Measurements from ENCODE around the gene PPAT.
A peak's percentile ranks its signal among the peaks of the same experiment; 100 is the strongest.
"Not testable (repeated sequence)": the region's sequence is repeated elsewhere in the genome, so short reads cannot be mapped to it uniquely, and the experiment has no call there.

PPAT gene

GRCh38 chr4:56435140-56435926 is at the start of gene PPAT:
PPAT (minus strand) TSS chr4:56435615; CDS start chr4:56435477, 138 bp downstream.
- peak; percentile 99 for DNase-seq

DNA sequence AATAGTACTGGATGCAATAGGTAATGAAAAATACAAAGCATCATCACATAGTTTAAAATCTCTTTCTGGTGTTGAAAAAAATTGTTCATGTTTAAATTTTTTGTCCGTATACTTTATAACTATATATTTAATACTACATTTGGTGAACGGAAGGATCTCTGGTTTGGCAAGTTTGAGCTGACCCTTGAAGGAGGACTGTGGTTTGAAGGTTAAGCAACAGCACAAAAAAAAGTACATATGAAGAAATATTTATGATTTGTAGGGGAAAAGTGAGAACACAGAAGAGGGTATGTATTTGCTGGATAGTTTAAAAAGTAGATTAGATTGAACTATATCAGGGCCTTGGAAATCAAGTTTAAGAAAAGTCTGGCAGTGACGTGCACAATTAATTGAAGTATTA is 45.3 kb upstream of the PPAT start:
- no peak for DNase-seq

DNA sequence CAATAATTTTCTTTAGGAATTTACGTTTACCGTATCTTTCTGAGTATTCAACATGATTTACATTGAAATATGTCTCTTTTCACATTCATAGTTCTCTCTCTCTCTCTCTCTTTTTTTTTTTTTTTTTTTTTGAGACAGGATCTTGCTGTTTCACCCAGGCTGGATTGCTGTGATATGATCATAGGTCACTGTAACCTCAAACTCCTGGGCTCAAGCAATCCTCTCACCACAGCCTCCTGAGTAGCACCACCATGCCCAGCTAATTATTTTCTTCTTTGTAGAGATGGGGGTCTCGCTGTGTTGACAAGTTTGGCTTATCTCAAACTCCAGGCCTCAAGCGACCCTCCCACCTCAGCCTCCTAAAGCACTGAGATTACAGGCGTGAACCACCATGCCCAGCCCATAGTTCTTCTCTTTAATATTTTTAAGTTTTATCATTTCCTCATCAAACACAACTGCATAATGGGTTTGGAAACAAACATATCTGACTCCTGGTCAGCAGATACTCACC is 41.8 kb upstream of the PPAT start:
- DNase-seq: no peak

DNA sequence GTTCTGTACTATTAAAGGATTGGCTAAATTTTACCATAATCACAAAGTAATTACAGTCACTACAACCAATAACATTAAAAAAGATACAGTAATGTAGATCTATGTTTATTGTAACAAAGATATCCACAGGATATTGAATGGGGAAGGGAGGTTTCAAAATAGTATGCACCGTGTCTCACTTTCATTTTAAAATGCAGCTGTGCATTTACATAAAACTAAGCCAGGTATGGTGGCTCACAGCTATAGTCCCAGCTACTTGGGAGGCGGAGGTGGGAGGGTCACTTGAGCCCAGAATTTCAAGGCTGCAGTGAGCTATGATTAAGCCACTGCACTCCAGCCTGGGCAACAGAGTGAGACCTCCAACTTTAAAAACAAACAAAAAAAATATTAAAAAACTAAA is 40.5 kb upstream of the PPAT start:
- DNase-seq: no peak

DNA sequence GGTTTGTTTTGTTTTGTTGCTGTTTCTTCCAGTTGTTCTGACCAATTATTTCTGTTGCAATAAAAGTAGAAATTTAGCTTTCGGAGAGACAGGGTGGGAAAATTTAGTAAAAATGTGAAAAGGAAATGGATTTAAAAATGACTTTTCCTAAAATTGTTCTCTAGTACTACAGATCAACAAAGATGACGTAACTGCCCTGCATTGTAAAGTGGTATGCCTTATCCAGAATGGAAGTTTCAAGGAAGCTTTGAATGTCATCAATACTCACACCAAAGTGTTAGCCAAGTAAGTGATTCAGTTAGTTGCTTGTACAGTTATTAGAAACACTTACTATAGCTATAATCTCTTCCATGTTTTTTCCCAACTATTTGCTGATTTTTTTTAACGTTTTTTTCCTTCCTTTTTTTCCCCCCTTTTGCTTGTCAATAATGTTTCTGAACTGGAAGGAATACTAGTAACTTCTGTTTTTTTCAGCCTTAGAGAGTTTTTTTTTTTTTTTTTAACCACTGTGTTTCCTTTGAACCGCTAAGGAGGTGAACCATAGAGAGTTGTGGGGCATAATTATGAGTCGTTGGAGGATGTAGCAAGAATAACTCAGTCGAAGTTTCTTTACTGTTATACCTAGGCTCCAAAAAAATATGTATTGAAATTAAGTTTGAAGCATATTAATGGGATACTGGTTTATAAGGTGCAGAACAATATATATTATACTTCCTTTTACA is 34.2 kb upstream of the PPAT start:
- DNase-seq: no peak

GRCh38 chr4:56468097-56468422 is 32.6 kb upstream of the PPAT start:
- peak; percentile 56 for DNase-seq

DNA sequence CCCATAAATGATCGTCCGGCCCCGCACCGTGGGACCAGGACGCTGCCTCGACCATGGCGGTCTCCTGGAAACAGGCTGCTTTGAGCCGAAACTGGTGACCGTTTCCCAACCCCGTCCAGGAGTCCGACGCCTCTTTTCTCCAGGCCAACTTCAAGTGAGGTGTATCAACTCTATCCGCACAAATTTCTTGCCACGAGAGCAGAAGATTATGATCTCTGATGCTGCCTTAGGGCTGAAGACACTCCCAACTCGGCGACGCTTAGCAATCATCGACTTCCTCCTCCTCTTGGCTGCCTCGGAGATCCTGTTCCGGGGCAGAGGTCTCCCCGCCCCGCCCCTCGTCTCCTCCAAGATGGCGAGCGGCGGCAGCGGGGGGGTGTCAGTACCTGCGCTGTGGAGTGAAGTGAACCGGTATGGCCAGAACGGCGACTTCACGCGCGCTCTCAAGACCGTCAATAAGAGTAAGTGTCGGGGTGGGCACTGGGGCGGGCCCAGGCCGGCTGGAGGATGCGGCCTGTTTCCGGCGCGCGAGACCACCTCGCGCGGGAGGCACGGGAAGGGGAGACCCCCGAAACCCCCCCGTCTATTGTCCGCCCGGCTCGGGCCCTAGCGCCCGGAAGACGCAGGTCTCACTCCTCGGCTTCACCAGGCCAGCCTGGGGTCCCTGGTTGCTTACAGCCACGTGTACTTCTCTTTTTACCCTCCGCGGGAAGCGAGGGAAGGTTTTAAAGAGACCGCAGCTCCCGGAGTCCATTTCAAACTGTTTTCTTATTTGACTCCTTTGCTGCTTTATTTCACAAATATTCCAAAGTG is 32.1 kb upstream of the PPAT start, which contains the start of gene SRP72:
TSS of gene SRP72 (plus strand) at position 334 of the 813 bp plus-strand sequence. CDS start at position 353, 19 bp downstream.
- DNase-seq: peak; percentile 94

DNA sequence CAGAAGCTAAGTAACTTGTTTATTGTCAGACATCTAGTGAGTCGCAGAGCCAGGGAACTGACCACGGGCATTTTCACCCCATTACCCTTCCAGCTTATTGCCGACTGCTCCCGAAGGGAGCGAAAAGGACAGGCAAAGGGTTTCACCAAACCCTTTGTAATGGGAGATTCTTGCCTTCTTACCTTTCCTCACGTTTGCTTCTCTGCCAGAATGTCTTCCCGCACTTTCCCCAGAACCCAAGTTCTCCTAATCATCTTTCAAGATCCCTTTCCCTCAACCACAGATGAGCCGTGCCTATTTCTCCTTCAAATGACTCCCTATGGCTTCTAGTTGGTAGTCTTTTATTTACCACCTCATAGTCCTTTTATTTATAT is 31.5 kb upstream of the PPAT start:
- peak; percentile 42 for DNase-seq

GRCh38 chr4:56466296-56466761 is 30.9 kb upstream of the PPAT start:
- DNase-seq: not testable (repeated sequence)

DNA sequence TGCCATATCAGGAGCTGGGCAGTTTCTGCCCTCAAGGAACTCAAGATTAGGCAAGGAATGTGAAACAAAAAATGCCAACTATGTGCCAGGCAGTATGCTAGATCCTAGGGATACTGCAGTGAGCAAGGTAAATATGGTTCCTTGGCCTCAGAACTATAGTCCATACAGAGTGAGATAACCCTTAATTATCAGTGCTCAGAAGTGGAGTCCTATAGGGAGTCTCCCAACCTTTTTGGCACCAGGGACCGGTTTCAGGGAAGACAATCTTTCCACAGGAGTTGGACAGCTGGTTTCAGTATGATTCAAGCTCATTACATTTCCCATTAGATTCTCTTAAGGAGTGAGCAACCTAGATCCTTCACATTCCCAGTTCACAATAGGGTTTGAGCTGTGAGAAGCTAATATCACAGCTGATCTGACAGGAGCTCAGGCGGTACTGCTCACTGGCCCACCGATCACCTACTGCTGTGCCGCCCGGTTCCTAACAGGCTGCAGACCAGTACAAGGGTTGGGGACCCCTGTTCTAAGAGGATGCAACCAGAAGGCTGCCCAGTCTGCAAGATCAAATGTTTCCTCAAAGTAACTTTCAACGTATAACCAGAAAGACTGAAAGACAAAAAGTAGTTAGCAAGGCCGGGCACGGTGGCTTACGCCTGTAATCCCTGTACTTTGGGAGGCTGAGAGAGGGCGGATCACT is 30.3 kb upstream of the PPAT start:
- peak; percentile 39 for DNase-seq

GRCh38 chr4:56464581-56464980 is 29.2 kb upstream of the PPAT start:
- no peak for DNase-seq

GRCh38 chr4:56463711-56464110 is 28.3 kb upstream of the PPAT start:
- no peak for DNase-seq

DNA sequence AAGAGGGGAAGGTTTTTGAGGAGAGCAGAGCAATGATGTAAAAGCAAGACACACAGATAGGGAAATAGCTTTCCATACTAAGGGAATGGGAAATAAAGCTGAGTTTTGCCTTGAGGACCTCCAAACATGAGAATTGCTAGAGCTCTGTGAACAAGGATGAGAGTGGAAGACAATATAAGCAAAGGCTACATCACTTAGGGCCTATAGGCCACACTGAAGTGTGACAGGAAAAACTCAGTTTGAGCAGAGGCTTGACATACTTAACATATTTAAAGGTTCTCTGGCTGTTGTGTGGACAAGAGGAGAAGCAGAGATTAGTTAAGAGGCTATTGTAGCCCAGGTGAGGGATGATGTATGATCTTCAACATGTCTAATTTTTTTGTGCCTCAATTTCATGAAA is 26.7 kb upstream of the PPAT start:
- no peak for DNase-seq

DNA sequence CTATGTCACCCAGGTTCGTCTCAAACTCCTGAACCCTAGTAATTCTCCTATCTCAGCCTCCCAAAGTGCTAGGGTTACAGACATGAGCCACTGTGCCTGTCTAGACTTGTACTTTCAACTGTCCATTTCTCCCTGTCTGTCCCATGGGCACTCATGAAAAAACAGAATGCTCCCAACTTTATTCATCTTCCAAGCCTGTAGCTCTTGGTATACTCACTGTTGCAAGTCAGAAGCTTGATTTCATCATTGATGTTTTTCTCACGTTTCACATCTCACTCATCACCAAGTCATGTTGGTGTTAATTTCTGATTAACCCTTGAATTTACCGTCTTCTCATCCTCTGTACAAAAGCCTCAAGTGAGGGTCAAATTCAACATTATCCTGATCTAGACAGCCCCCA is 24.7 kb upstream of the PPAT start:
- no peak for DNase-seq

- no peak for DNase-seq
These were observed 14.9 kb upstream of the PPAT start for GRCh38 chr4:56450342-56450741.

GRCh38 chr4:56449475-56449874 is 14.1 kb upstream of the PPAT start:
- DNase-seq: not testable (repeated sequence)

DNA sequence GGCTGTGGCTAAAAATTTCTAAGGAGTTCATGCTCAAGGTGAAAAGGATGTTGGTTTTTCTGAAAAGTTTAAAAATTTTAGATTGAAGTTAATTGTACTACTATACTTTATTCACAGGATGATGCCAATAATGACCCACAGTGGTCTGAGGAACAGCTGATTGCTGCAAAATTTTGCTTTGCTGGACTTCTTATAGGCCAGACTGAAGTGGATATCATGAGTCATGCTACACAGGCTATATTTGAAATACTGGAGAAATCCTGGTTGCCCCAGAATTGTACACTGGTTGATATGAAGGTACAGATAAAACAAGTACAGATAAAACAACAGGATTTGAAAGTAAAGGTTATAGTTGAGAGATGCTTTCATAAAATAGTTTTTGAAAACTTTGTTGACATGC is 12.9 kb upstream of the PPAT start:
- no peak for DNase-seq

GRCh38 chr4:56445699-56446098 is 10.3 kb upstream of the PPAT start:
- DNase-seq: no peak

- DNase-seq: no peak
These were observed 9.3 kb upstream of the PPAT start for GRCh38 chr4:56444719-56445118.

GRCh38 chr4:56440983-56441382 is 5.6 kb upstream of the PPAT start:
- no peak for DNase-seq

GRCh38 chr4:56438766-56439165 is 3.4 kb upstream of the PPAT start:
- DNase-seq: no peak

DNA sequence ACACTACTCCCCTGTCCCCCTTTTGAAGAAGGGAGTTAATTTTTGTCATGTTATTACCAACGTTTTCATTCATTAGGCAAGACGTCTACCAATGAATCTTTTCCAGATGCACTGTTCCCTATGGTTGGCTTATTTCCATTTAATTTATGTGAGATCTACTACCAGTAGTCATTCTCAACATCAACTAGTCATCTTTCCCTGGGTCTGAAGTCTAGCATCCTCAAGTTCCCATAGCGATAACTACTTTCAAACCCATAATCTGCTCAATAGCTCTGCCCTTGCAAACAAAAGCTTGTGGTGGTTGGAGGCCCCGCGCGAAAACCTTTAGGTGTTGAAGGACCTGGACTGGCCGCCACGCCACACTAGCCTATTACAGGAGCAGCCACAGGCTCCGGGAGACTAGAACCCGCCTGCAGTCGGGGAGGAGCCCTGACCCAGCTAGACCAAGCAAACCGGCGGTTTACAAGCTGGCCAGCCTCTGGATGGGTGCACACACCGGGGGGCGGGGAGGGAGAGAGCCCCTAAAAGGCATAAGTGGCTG is 746 bp downstream of the PPAT start:
- peak; percentile 74 for DNase-seq

All from right forelimb (tissue), 1 donor.